NCI-H1436 (cell line): ENCODE results near the gene KDELR3.

ENCODE experiments used
- DNase-seq: peaks from one replicate; lab custom pipeline; 2025; lab: John Stamatoyannopoulos, UW

Gene KDELR3

DNA sequence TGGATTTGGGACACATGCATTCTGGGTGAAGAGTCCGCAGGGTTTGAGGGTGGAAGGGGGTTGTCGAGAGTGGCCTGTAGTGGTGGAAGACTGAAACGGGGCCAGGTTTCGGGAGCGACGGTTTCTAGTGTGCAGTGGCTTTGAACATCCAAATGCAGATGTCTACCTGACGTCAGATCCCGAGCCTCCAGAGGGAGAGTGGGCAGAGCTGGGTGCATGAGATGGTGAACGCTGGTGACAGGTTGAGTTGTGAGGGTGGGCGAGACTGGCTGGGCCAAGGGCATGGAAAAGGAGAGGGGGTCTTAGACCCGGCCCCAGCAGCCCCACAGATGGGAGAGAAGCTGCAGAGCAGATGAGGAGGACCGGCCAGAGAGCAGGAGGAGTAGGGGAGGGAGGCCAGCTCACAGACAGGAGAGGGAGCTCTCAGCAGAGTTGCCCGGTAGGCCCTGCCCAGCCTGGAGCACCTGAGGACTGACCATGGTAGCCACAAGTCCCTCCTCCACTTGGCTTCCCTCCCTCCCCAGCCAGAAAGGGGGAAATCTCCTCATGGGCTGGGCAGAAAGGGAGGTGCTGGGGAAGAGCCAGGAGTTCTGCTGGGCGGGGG, 27.0 kb upstream of the KDELR3 start:
- DNase-seq, result no peak

DNA sequence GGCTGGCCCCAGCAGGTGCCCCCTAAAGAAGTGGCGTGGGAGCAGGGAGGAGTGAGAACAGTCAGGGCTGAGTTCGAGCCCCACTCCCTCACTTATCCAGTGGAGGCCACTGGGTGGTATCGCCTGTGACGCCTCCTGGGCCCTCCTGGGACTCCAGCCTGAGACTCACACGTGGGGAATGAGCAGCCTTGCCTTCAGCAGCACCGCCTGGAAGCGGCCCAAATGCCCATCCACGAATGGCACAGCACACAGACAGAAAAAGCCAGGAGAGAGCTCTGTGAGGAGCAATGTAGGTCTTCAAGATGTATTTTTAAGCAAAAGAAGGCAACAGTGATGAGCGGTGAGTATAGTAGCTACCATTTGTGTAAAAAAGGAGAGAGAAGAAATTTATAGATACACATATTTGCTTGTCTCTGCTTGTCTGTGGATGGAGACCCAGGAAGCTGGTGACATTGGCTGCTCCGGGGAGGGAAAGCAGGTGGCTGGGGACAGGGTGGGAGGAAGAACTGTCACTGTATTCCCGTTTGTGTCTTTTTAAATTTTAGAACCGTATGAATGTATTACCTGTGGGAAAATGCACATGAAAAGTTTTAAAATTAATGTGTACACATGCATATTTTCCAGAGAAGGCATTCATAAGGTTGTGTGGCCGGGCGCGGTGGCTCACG, 26.1 kb upstream of the KDELR3 start:
- no peak for DNase-seq

DNA sequence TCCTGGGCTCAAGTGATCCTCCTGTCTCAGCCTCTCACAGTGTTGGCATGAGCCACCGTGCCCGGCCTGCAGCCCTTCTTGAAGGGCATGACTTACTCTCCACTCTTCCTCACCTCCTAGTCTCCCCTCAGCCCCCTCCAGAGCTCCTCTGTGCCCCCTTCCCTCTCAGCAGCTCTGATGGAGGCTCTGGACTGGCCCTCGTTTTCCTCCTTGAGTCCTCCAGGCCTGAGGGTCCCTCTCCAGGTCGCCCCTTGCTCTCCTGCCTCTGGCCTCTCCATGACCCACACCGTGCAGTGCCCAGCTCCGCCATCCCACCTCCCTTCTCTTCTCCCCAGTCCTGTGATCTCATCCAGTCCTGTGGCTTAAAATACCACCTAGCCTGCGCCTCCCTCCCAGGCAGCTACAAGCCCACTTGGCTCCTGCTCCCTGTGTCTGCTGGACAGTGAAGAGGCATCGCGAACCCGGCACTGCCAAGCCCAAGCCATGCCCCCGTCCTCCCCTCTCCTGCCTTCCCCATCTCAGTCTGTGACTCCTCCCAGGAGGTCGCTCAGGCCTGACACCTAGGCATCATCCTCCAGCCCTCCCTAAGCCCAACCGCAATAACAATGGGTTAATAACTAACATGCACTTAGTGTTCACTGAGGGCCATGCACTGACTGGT, 24.8 kb upstream of the KDELR3 start:
- DNase-seq, result no peak

DNA sequence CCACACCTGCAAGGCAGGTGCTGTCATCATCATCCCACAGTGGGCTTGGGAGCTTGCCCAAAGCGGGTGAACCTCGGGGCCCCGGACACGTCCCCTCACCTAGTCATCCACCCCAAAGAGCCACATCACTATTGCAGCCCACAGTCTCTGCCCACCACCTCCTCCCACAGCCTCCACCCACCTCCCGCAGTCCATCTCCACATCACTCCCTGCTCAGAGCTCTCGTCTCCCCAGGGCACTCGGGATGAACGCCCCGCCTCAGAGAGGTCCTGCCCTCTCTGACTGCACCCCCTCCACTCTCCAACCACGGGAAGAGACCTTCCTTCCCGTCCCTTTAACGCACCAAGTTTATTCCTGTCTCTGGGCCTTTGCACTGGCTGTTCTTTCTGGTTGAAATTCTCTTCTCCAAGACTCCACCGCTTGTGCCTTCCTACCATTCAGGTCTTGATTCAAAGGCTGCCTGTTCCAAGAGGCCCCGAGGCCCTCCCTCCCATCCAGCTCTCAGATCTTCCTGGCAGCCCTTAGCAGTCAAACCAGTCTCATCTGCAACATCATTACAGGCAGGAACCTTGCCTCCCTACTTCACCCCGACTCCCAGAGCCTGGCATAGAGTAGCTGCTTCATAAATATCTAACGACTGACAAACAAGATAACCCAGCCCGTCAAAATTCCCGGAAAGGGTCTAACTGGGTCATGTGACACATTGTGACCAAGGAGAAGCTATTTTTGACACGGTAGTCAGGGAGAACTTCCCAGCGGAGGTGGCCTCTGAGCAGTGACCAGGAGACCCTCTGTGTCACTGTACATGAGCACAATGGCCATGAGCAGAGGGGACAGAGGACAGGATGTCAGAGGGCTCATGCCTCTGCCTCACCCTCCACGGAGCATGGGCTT, 24.0 kb upstream of the KDELR3 start:
- no peak for DNase-seq

DNA sequence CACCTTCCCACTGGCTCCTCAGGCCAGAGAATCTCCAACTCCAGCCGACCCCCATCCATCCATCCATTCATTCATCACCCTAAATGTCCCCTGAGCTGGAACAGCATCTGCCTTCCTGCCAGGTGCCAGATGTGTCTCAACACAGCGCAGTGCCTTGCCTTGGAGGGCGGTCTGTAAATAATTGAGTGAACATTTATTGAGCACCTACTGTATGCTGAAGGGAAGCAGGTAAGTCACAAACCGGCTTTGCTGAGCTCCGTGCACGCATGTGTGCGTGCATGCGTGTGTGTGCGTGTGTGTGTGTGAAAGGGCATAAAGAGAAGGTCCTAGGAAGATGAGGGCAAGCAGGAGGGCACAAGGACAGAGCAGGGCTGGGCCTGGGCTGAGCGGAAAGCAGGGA, 23.1 kb upstream of the KDELR3 start:
- no peak for DNase-seq

DNA sequence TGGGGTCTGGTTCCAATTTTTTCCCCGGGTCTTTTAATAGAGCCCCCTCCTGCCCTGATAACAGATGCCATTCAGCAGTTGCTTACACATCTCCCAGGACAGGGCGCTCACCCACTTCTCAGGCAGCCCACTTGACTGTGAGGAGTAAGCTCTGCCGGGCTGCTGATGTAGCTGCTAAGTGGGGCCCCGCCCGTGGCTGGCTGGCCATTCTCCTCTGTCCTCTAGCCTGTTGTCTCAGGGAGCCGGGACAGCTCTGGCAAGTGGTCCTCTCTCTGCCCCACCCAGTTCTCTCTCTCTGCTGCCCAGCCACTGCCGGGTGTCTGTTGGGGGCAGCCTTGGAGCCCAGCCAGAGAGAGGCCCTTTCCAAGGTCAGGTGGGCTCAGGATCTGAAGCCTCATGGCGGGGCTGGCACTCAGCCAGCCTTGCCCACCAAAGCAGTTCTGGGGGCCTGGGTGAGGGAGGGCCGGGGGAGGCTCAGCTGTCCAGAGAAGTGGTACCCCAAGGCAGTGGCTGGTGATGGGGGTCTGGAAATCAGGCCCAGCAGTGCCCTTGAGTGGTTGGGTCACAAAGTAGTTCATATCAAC, 21.8 kb upstream of the KDELR3 start:
- no peak for DNase-seq

DNA sequence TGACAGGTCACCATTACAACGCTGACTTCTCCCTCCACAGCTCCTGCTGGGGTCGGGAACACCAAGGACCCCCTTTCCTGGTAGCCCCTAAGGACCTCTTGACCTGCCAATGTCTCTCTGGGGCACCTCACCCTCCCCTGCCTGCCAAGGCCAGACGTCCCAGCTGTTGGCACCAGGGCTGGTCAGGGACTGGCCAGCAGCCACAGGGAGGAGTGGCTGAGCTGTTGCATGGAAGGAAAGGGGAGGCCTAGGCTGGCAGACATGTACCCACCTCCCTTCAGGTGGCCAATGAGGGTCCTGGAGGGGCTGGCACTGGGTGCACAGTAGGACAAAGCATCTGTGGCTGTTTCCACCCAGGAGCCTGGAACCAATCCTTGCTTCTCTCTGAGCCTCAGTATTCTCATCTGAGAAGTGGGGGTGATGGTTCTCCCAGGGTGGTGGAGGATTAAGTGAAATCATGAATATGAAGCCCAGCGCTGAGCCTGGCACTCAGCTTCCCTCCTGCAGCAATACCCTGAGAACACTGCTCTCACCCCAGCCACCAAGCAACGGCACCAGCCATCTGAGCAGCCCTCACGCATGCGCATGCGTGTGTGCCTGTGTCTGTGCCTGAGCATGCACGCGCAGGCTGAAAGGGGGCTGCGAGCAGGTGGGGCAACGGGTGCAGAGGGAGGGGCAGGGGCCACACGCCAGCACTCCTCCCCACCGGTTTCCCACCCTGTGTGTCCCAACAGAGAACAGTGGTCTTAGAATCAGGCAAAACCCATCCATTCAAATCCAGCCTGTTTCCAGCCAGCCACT, 18.8 kb upstream of the KDELR3 start:
- DNase-seq, result no peak

DNA sequence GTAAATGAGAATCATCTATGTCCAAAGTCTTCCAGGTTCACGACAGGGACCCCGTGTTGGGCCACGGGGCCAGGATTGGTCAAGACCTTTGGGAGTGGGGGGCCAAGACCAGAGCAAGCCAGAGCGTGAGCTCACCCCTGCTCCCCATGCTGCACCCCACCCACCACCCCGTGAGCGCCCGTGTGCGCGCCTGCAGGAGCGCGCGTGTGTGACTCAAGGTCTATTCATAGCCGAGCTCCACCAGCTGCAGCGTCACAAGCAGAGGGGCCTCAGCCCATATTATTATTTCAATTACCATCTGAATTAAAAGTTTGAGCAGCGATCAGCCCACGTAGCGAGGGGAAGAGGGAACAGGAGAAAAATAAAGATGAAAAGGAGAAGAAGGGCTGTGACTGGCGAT, 18.1 kb upstream of the KDELR3 start:
- no peak for DNase-seq

DNA sequence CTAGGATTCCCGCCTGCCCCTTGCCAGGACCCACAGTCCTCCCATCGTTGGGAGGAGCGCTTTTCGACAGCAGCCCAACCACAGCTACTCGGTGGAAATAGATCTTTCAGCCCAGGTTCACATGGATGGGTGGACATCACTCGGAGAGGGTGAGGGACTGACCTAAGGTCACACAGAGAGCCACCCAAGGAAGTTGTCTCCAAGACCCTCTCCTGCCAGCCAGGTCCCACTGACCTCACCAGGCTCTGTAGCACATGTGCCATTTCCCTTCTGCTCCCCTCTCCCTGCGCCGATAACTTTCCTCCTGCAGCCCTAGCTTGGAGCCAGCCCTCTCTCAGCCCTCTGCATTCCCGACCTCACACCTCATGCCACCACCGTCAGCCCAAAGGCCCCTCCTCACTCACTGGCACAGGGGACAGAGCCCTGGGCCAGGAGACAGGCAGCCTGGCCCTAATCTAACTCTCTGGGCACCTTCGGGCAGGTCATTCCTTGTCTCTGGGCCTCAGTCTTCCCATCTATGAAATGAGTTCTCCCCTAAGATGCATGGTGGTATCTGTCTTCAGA, 17.6 kb upstream of the KDELR3 start:
- DNase-seq, result no peak

DNA sequence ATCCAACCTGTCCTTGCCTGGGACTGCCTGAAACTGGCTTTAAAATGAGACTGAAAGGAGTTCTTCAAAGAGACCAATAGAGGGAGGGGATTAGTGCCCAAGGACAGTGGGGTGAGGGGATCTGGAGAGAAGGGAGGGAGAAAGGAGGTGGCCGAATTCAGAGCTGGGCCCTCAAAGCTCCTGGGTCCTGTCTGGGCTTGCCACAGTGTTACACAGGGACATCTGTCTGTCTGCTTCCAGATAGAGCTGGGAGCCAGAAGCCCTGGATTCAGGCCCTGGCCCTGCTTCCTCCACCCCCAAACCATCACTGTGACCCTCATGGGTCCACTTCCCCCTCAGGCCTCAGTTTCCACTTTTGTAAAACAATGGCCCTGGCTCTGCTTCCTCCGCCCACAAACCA, 16.5 kb upstream of the KDELR3 start:
- DNase-seq, result no peak

DNA sequence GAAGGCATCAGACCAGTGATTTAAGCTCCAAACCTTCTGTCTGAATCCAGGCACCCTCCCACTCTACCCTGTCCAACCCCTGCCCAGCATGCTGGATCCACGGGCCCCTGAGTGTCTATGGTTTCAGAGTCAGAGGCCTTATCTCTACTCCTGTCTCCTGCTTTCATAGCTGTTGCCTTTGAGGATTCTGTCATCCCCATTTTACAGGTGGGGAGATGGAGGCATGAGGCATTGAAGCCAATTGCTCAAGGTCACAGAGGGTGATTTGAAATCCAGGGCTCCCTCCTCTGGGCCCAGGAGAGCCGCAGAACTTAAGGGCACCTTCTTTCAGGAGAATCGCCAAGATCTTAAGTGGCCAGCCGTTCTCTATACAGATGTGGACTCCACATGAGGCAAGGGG, 16.0 kb upstream of the KDELR3 start:
- no peak for DNase-seq

DNA sequence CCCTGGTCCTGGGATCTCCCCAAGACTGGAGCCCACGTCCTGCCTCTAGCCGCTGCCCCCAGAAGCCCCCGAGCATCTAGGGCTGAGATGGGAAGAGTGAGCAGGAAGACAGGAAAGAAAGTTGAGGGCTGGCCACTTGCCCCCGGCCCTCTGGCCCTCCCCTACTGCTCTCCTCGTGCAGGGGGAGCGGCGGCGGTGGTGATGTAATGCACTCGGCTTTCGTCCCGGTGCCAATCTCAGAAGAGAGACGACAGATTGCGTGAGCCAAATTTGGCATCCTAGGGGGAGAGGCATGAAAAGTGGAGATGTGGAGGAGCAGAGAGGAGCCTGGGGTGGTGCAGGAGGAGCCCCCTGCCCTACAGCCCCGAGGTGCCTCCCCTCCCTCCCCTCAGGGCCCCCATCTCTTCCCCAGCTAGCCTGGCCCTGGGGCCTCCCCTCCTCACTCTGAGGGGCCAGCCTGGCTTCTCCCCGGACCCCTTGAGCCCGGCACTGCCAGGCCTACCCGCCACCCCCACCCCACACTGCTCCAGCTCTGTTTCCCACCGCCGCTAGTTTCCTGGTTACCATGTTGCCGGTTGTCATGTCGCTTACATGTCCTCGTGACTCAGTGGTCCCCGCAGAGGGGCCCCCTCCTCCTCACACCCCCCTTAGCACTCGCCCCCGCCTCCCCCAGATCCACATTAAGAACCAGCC, 15.4 kb upstream of the KDELR3 start:
- DNase-seq, result no peak

DNA sequence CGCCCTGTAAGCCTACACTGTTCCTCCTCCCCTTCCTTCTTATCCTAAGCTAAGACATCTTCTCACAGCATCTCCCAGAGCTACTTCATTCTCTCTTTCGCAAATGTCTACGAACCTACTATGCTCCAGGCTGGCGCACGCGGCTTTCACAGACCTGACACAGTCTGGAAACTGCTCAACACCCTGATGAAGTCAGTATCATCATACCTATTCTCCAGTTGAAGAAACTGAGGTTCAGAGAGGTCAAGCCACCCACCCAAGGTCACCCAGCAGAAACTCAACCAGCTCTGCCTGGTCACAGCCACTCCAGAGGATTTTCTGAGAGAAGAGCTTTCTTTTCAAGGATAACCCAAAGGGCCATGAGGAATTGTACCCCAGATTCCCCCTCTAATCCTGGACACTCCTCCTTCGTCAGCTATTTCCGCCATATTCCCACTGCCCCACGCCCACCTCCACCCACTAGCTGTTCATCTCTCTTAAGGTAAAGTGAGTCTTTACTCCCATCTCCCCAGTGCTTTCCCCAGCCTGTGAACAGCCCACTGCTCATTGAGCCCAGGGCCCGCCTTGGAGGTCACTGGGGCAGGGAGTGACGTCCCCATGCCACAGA, 14.7 kb upstream of the KDELR3 start:
- no peak for DNase-seq

DNA sequence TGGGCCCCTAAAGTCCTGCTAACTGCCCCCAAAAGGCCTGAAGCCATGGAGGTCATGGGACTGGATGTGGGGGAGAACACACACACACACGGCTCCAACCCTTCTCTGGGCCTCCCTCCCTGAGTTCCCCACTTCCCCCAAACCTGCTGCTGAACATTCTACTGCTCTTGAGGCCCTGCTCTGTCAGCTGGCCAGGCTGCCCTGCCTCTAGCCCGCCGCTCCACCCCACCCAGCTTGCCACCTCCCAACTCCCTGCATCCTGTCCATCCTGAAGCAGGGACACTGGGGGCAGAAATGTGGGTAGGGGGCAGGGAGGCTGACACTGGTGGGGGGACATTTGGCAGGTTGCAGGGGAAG, 13.9 kb upstream of the KDELR3 start:
- DNase-seq, result no peak

DNA sequence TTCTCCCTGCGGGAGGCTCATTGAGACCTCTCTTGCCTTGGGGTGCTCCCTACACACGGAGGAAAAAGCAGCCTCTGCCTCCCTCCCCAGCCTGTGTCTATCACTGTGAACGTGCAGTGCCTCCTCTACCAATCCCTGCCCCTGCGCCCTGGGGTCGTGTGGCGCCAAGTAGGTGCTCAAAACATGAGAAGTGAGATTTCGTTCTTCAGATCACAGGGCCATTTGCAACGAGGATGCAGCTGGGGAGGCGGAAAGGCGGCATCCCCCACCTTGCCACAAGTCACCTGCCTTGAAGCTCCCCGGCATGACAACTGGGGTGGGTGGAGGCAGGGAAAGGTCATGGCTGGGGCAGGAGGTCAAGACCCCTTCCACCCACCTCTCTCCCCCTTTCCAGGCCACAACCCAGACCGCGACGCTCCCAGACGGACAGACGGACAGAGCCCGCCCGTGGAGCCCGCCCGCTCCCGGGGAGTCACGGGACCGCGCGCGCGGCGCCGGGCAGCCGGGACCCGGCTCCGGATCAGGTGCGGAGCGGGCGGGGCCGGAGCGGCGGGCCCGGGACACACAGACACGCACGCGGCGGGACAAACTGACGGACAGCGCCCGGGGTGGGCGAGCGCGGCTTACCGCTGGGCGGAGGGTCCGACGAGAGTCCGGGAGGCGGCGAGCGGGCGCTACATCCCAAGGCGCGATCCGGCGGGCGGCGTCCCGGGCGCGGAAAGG, 13.4 kb upstream of the KDELR3 start:
- DNase-seq, result no peak

DNA sequence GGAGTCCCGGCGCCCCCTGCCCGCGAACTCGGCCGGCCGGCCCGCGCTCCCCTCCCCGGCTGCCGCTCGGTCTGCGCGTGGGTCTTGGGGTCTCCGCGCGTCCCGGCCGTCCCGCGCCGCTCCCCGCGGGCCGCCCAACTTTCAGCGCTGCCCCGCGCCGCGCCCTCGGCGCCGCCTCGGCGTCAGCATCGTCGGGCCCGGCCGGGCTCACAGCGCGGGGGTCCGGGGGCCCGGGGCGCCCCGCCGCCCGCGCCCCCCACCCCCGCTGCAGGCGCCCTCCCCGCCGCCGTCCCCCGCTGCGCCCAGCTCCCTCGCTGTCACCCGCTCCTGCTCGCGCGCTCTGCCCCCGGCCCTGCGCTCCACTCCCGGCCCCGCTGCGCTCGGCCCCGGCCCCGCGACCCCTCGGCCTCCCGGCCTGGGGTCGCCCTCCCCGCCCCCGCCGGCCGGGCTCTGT, 12.8 kb upstream of the KDELR3 start, which contains the start of gene KCNJ4:
KCNJ4 (minus strand) TSS at position 124 of the 454 bp plus-strand sequence. CDS start 27,067 bp downstream, outside the sequence.
- DNase-seq, result no peak

DNA sequence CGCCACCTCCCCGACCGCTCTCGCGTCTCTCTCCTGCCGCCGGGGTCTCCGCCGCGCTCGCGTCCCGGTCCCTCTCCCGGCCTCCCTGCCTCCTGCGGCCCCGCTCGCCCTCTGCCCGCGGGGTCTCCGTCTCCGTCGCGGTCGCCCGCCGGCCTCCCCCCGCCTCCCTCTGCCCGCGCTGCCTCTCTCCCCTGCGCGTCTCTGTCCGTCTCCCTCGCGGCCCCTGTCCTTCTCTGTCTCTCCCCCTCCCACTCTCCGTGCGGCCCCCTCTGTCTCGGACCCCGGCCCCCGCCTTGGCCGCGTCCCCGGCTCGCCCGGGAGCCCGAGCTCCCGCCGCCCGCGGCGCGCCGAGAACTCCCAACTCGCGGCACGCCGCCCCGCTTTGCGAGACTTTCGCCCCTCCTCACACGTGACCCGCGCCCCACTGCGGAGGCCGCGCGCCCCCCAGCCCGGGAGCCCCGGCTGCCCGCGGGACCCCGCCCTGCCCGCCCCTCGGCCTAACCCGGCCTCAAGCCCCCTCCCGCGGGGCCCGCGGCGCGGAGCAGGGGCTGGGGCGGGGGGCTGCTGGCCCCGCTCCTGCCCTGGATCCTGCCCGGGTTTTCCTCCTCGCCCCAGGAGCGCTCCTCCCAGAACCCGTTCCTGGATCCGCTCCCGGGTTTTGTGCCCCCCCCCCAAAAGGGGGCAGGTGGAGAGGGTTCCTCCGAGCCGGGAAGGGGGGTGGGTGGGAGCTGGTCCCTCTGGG, 12.2 kb upstream of the KDELR3 start:
- peak; percentile 39 for DNase-seq

DNA sequence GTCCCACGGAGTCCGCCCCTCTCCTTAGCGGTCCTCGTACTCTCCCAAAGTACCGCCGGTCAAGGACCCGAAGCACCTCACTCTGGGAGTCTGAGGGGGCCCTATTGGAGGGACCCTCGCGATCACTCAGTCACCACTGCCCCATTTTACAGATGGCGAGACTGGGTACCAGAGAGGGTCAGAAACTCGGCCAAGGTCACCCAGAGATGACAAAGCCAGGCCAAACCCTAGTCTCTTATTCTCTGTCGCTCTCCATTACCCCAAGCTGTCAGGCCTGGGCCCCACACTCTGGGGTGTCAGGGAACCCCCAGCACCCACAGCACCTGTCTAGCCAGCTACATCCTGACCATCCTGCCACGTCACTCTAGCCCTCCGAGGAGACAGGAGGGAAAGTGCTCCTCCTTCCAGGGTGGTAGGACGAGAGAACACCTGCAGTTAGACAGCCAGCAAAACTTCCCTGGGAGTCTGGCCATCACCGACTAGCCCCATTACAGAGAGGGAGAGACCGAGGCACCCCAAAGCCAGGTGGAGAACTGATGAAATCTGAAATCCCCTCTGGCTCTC, 11.5 kb upstream of the KDELR3 start:
- no peak for DNase-seq
